Type B pancreatic cell (in vitro differentiated cells): ENCODE measurements around the gene KRT23. TPM values are rescaled to one million over a fixed set of nuclear protein-coding genes. Genes with fewer than 3 reads are reported as not detected.

Experiments
- DNase-seq: peaks from one replicate; pipeline ENCODE4 v3.0.0; 2021; ENCODE audit warnings: mixed read lengths; ENCODE audit not compliant: unreplicated experiment; ENCODE audit errors: extremely low spot score
- H3K27ac Mint-ChIP-seq: 2 replicates; pipeline ENCODE4 v1.8.0; 2021; ENCODE audit warnings: mild to moderate bottlenecking, mixed read lengths
- H3K27me3 Mint-ChIP-seq: 2 replicates; pipeline ENCODE4 v1.8.0; 2021; ENCODE audit warnings: mixed read lengths
- H3K36me3 Mint-ChIP-seq: 2 replicates; pipeline ENCODE4 v1.8.0; 2021; ENCODE audit warnings: mixed read lengths
- H3K4me1 Mint-ChIP-seq: one replicate; pipeline ENCODE4 v1.8.0; 2021; ENCODE audit warnings: mixed read lengths; ENCODE audit not compliant: unreplicated experiment
- H3K4me3 Mint-ChIP-seq: 2 replicates; pipeline ENCODE4 v1.8.0; 2021; ENCODE audit warnings: mild to moderate bottlenecking, mixed read lengths
- H3K9me3 Mint-ChIP-seq: 2 replicates; pipeline ENCODE4 v1.8.0; 2021; ENCODE audit warnings: mixed read lengths
- total RNA-seq: library from RNA; stranded (reverse); gene quantifications from 2 replicates; pipeline ENCODE4 v1.2.1, GENCODE V29; 2021; ENCODE audit warnings: low replicate concordance
- TF ChIP-seq, protein P1 (sequence below): fragments of 200-600 bp; sonication (generic); conservative IDR thresholded peaks from 2 replicates; pipeline ENCODE4 v1.5.0; 2021; ENCODE audit warnings: antibody characterized with exemption, mild to moderate bottlenecking

The KRT23 gene
- total RNA-seq, 1 donor from 2014 or later = 49.7 TPM

DNA sequence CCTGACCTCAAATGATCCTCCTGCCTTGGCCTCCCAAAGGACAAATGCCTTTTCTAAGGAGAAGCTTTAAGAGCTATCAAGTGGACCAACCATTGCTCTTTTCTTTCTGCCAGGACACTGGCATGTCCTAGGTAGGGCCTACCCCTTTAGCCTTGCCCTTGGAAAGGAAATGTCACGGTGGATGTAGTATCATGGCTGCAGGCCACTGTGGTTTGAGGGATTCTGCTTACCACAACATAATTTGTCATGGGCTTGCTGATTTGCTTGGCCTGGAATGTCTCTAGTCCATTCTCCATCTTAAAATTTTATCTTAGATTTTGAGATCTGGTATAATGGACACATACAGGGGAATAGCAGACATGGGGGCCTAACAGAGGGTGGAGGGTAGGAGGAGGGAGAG, 58.4 kb downstream of the KRT23 start:
- Mint-ChIP-seq H3K4me3 (no peak overlapping the region), H3K36me3 (no peaks in the 10 kb centered on the region)

DNA sequence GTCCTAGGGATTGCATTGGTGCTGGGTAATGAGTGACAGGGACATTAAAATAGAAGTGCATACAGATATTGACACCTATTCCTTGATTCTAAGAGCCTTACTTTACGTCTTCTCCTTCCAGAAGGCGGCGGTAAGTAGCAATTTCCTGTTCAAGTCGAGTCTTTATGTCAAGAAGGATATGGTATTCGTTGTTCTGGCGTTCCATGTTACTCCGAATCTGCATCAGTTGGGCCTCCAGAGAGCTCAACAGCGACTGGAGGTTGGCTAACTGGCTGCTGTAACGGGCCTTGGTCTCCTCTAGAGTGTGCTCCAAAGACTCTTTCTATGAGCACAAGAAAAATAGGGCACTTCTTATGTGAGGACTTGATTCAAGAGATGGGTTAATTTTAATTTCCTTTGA, 59.4 kb downstream of the KRT23 start:
- Mint-ChIP-seq H3K4me1 (no peaks in the 10 kb centered on the region), H3K36me3 (no peaks in the 10 kb centered on the region)

More for the DNA sequence above, 58.4 kb downstream of the KRT23 start:
- H3K27ac Mint-ChIP-seq = no peak overlapping the region
- H3K4me1 Mint-ChIP-seq = no peaks in the 10 kb centered on the region
- no peaks in the 10 kb centered on the region for H3K27me3 Mint-ChIP-seq
- DNase-seq = no peak
- no peaks in the 10 kb centered on the region for H3K9me3 Mint-ChIP-seq
- TF ChIP-seq, protein P1, sequence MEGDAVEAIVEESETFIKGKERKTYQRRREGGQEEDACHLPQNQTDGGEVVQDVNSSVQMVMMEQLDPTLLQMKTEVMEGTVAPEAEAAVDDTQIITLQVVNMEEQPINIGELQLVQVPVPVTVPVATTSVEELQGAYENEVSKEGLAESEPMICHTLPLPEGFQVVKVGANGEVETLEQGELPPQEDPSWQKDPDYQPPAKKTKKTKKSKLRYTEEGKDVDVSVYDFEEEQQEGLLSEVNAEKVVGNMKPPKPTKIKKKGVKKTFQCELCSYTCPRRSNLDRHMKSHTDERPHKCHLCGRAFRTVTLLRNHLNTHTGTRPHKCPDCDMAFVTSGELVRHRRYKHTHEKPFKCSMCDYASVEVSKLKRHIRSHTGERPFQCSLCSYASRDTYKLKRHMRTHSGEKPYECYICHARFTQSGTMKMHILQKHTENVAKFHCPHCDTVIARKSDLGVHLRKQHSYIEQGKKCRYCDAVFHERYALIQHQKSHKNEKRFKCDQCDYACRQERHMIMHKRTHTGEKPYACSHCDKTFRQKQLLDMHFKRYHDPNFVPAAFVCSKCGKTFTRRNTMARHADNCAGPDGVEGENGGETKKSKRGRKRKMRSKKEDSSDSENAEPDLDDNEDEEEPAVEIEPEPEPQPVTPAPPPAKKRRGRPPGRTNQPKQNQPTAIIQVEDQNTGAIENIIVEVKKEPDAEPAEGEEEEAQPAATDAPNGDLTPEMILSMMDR = no peak

DNA sequence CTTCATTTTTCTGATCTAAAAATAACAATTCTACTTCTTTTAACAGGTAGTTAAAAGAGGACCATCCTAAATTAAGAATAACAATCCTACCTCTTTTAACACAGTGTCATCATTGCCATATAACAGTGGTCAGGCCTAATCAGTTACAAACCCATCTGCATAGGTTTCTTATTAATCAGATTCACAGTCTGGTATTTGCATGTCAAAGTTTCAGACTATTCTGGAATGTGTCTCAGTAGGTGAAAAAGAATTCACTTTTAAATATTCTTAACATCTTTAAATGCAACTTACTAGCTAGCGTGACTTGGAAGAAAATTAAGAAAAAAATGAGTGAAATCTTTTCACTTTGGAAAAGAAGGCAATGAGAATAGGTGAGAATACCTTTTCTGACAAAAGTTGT, 63.6 kb downstream of the KRT23 start:
- no peaks in the 10 kb centered on the region for H3K36me3 Mint-ChIP-seq
- no peaks in the 10 kb centered on the region for H3K4me1 Mint-ChIP-seq
- TF ChIP-seq, protein P1 = no peak
- no peak for DNase-seq
- H3K4me3 Mint-ChIP-seq = no peak overlapping the region
- H3K9me3 Mint-ChIP-seq = no peaks in the 10 kb centered on the region
- H3K27me3 Mint-ChIP-seq = no peaks in the 10 kb centered on the region
- no peak overlapping the region for H3K27ac Mint-ChIP-seq

More for the DNA sequence above, 59.4 kb downstream of the KRT23 start:
- H3K27ac Mint-ChIP-seq = peak overlapping the region; percentile 53
- H3K27me3 Mint-ChIP-seq = no peaks in the 10 kb centered on the region
- DNase-seq = no peak
- no peaks in the 10 kb centered on the region for H3K9me3 Mint-ChIP-seq
- TF ChIP-seq, protein P1 = no peak
- no peak overlapping the region for H3K4me3 Mint-ChIP-seq

DNA sequence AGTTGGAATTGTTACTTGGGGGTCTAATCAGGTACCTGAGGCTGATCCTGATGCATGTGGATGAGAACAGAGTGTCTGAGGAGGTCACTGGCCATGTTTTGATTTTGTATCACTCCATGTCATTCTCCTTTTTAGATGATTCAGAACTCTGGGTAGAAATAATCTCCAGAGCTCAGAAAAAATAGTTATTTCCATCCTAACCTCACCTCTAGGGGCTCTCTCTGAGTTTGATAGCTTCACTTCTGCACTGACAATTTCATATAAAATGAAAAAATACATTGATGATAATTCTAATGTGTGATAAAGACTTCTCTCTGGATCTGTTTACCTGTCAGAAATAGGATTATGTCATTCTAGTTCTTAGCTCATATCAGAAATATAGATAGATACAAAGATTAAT, 64.2 kb downstream of the KRT23 start:
- no peaks in the 10 kb centered on the region for H3K36me3 Mint-ChIP-seq
- no peak overlapping the region for H3K4me3 Mint-ChIP-seq
- H3K9me3 Mint-ChIP-seq = no peaks in the 10 kb centered on the region
- no peaks in the 10 kb centered on the region for H3K27me3 Mint-ChIP-seq
- H3K4me1 Mint-ChIP-seq = no peaks in the 10 kb centered on the region
- no peak overlapping the region for H3K27ac Mint-ChIP-seq
- TF ChIP-seq, protein P1 = peak; percentile 23
- no peak for DNase-seq

Other genes starting within 250 kb of the KRT23 start
- 0.43 TPM in 1 of 2 replicates, not detected in the other for gene KRT24, start 233.9 kb downstream of the KRT23 start, total RNA-seq
- not detected in 2 replicates for gene KRT25, start 182.3 kb downstream of the KRT23 start, total RNA-seq
- not detected in 2 replicates for gene KRT26, start 165.4 kb downstream of the KRT23 start, total RNA-seq
- gene KRT27, start 155.1 kb downstream of the KRT23 start, total RNA-seq = not detected in 2 replicates
- gene KRT28, start 137.7 kb downstream of the KRT23 start, total RNA-seq = 0.21 TPM in 1 of 2 replicates, not detected in the other
- 60.2 and 83.0 TPM in 2 replicates for gene KRT10, start 115.0 kb downstream of the KRT23 start, total RNA-seq
- not detected in 2 replicates for gene KRT12, start 70.4 kb downstream of the KRT23 start, total RNA-seq
- 13.0 and 41.9 TPM in 2 replicates for gene KRT20, start 52.4 kb downstream of the KRT23 start, total RNA-seq
- gene KRT39, start 29.3 kb upstream of the KRT23 start, total RNA-seq = 0.70 and 1.0 TPM in 2 replicates
- gene KRT40, start 46.7 kb upstream of the KRT23 start, total RNA-seq = 2.3 and 5.5 TPM in 2 replicates
- gene KRTAP3-3, start 56.5 kb upstream of the KRT23 start, total RNA-seq = not detected in 2 replicates
- gene KRTAP3-2, start 62.3 kb upstream of the KRT23 start, total RNA-seq = not detected in 2 replicates
- gene KRTAP3-1, start 71.5 kb upstream of the KRT23 start, total RNA-seq = 1.7 TPM in 1 of 2 replicates, not detected in the other
- gene KRTAP1-5, start 89.6 kb upstream of the KRT23 start, total RNA-seq = not detected in 2 replicates
- not detected in 2 replicates for gene KRTAP1-4, start 92.5 kb upstream of the KRT23 start, total RNA-seq
- gene KRTAP1-3, start 97.2 kb upstream of the KRT23 start, total RNA-seq = not detected in 2 replicates
- gene KRTAP1-1, start 103.8 kb upstream of the KRT23 start, total RNA-seq = not detected in 2 replicates
- not detected in 2 replicates for gene KRTAP2-1, start 109.7 kb upstream of the KRT23 start, total RNA-seq
- gene KRTAP2-2, start 117.6 kb upstream of the KRT23 start, total RNA-seq = not detected in 2 replicates
- gene KRTAP2-3, start 122.5 kb upstream of the KRT23 start, total RNA-seq = 0.98 TPM in 1 of 2 replicates, not detected in the other
- gene KRTAP2-4, start 128.2 kb upstream of the KRT23 start, total RNA-seq = not detected in 2 replicates
- gene KRTAP4-7, start 146.5 kb upstream of the KRT23 start, total RNA-seq = not detected in 2 replicates
- gene KRTAP4-8, start 160.5 kb upstream of the KRT23 start, total RNA-seq = not detected in 2 replicates
- not detected in 2 replicates for gene KRTAP4-16, start 164.6 kb upstream of the KRT23 start, total RNA-seq
- gene KRTAP4-9, start 167.7 kb upstream of the KRT23 start, total RNA-seq = not detected in 2 replicates
- not detected in 2 replicates for gene KRTAP4-11, start 180.7 kb upstream of the KRT23 start, total RNA-seq
- gene KRTAP4-12, start 186.5 kb upstream of the KRT23 start, total RNA-seq = not detected in 2 replicates
- gene KRTAP4-6, start 202.9 kb upstream of the KRT23 start, total RNA-seq = not detected in 2 replicates
- gene KRTAP4-5, start 212.2 kb upstream of the KRT23 start, total RNA-seq = not detected in 2 replicates
- not detected in 2 replicates for gene KRTAP4-4, start 223.1 kb upstream of the KRT23 start, total RNA-seq
- gene KRTAP4-3, start 230.6 kb upstream of the KRT23 start, total RNA-seq = not detected in 2 replicates
- not detected in 2 replicates for gene KRTAP4-2, start 240.6 kb upstream of the KRT23 start, total RNA-seq
- gene KRTAP4-1, start 247.3 kb upstream of the KRT23 start, total RNA-seq = not detected in 2 replicates